Activated naive CD4-positive, alpha-beta T cell treated with anti-CD3 and anti-CD28 coated beads for 36 hours (primary cell): ENCODE results near the gene SMAD6. TPM values are rescaled to one million over a fixed set of nuclear protein-coding genes. Genes with fewer than 3 reads are reported as not detected.
A peak's percentile ranks its signal among the peaks of the same experiment; 100 is the strongest.

ENCODE experiments used
- CTCF ChIA-PET: fragments of 350-600 bp; sonication (Branson Sonifier 250); formaldehyde crosslinking; loops from one replicate; lab custom pipeline; 2021; ENCODE audit warnings: antibody characterized with exemption; lab: Charles Lee
- DNase-seq: peaks from one replicate; pipeline ENCODE4 v3.0.0-alpha.2; 2020
- H3K27ac Mint-ChIP-seq: one replicate; pipeline ENCODE4 v1.8.0; 2021; ENCODE audit warnings: mild to moderate bottlenecking, mixed read lengths
- H3K27me3 Mint-ChIP-seq: one replicate; pipeline ENCODE4 v1.8.0; 2021; ENCODE audit warnings: low read depth, mixed read lengths
- H3K36me3 Mint-ChIP-seq: one replicate; pipeline ENCODE4 v1.8.0; 2021; ENCODE audit warnings: low read depth, mixed read lengths
- H3K4me1 Mint-ChIP-seq: one replicate; pipeline ENCODE4 v1.8.0; 2021; ENCODE audit warnings: low read depth, mixed read lengths
- H3K4me3 Mint-ChIP-seq: one replicate; pipeline ENCODE4 v1.8.0; 2021; ENCODE audit warnings: mild to moderate bottlenecking, moderate library complexity, mixed read lengths
- H3K9me3 Mint-ChIP-seq: one replicate; pipeline ENCODE4 v1.8.0; 2021; ENCODE audit warnings: mixed read lengths
- intact Hi-C: fragments of 100-400 bp; cut with micrococcal nuclease; formaldehyde crosslinking; loops from one replicate; pipeline ENCODE4 v1.15.1; 2023
- total RNA-seq, 2 experiments: library from RNA; stranded (reverse); gene quantifications; one replicate each; pipeline ENCODE4 v1.2.3, GENCODE V29; 2021

The SMAD6 gene
- total RNA-seq, 2 experiments from 2014 or later = 0.05 TPM; not detected in 1

- intact Hi-C loops = no loop called here
- no peaks in the 10 kb centered on the region for H3K36me3 Mint-ChIP-seq
- DNase-seq = no peak
- CTCF ChIA-PET = interaction anchor here (2.4 kb wide), 1 partner anchor 152 kb away, joined by 14 read pairs; no protein-coding TSS in a partner anchor
- no peaks in the 10 kb centered on the region for H3K9me3 Mint-ChIP-seq
- H3K4me3 Mint-ChIP-seq = no peak overlapping the region
- H3K4me1 Mint-ChIP-seq = no peaks in the 10 kb centered on the region
- H3K27me3 Mint-ChIP-seq = peaks cover 2% of the 10 kb centered on the region
- H3K27ac Mint-ChIP-seq = no peak overlapping the region
Observed at GRCh38 chr15:66770518-66771350, 68.7 kb downstream of the SMAD6 start.

DNA sequence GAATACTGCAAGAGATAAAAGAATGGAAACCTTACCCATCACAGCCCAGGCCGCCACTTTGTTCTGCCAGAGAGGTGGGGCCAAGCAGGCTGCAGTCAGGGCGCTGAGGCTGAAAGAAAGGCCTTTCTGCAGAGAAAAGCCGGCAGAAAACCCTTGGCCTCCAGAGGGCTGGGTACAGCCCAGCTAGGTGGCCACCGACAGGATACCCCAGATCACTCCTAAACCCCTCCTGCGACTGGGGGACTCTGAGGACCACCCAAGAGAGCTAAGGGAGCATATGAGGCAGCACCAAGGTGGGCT, 69.3 kb downstream of the SMAD6 start:
- H3K9me3 Mint-ChIP-seq = no peaks in the 10 kb centered on the region
- intact Hi-C loops = no loop called here
- CTCF ChIA-PET = interaction anchor here (1.0 to 2.4 kb wide), 2 partner anchors 152 to 166 kb away, joined by 3 to 14 read pairs; no protein-coding TSS in a partner anchor

GRCh38 chr15:66772604-66773128, 70.6 kb downstream of the SMAD6 start:
- intact Hi-C loops = no loop called here
- Mint-ChIP-seq H3K36me3 (no peaks in the 10 kb centered on the region), H3K27ac (no peak overlapping the region), H3K4me1 (no peaks in the 10 kb centered on the region), H3K27me3 (no peaks in the 10 kb centered on the region), H3K9me3 (no peaks in the 10 kb centered on the region), H3K4me3 (no peak overlapping the region)
- DNase-seq = no peak
- CTCF ChIA-PET = interaction anchor here (1.2 to 3.0 kb wide), 3 partner anchors 79 to 168 kb away, joined by 6 to 14 read pairs (median 10); no protein-coding TSS in a partner anchor

More for the DNA sequence above, 69.3 kb downstream of the SMAD6 start:
- Mint-ChIP-seq H3K36me3 (no peaks in the 10 kb centered on the region), H3K4me1 (no peaks in the 10 kb centered on the region), H3K27ac (no peak overlapping the region), H3K27me3 (no peaks in the 10 kb centered on the region), H3K4me3 (no peak overlapping the region)
- no peak for DNase-seq

DNA sequence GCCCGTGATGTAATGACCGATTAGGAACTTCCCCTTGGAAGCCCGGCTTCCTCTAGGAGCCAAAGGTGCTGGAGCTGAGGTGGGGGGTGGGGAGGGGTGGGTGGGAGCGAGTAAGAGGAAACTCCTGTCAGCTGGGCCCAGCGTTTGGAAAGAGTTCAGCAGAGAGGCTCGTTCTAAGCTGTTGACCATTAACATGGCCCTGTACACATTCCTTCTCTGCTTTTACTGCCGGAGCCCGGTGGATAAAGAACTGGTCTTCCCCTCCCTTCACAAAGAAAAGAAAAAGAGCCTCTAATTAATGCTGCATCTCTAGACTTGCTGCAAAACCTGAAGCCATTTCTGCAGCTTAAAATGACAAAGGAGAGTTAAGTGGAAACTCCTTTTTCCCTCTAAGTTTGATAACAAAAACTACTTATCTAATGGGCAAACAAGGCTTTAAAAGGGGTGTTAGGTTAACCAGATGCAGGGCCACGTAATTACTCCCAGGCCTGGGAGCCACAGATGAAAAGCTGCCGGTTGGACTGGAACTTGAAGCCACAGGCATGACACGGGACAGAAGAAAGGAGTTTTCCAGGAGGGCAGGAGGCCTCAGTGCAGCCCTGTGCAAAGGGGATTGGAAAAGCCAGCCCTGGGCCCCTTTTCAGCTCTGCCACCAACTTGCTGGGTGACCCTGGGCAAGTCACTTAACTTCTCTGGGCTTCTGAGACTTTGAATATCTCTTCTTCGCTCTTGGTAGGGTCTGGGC, 71.3 kb downstream of the SMAD6 start:
- Mint-ChIP-seq H3K9me3 (no peaks in the 10 kb centered on the region), H3K27me3 (no peaks in the 10 kb centered on the region), H3K36me3 (no peaks in the 10 kb centered on the region), H3K4me3 (no peak overlapping the region), H3K4me1 (no peaks in the 10 kb centered on the region), H3K27ac (no peak overlapping the region)
- CTCF ChIA-PET = interaction anchor here (0.6 to 3.0 kb wide), 4 partner anchors 16 to 410 kb away, joined by 3 to 14 read pairs (median 6); no protein-coding TSS in a partner anchor
- no peak for DNase-seq
- intact Hi-C loops = no loop called here

GRCh38 chr15:66774001-66774814, 72.2 kb downstream of the SMAD6 start:
- intact Hi-C loops = loop anchor here (1.0 kb wide), 2 partner anchors 155 to 171 kb away; no protein-coding TSS in a partner anchor
- no peaks in the 10 kb centered on the region for H3K36me3 Mint-ChIP-seq

GRCh38 chr15:66775127-66776105, 73.4 kb downstream of the SMAD6 start:
- H3K27me3 Mint-ChIP-seq = no peaks in the 10 kb centered on the region
- CTCF ChIA-PET = interaction anchor here (0.6 to 1.4 kb wide), 6 partner anchors 76 to 1181 kb away, joined by 3 to 7 read pairs (median 4); no protein-coding TSS in a partner anchor
- no peak overlapping the region for H3K27ac Mint-ChIP-seq
- no peaks in the 10 kb centered on the region for H3K4me1 Mint-ChIP-seq
- no peaks in the 10 kb centered on the region for H3K36me3 Mint-ChIP-seq
- intact Hi-C loops = no loop called here
- no peak for DNase-seq
- H3K4me3 Mint-ChIP-seq = no peak overlapping the region
- H3K9me3 Mint-ChIP-seq = no peaks in the 10 kb centered on the region

More at GRCh38 chr15:66774001-66774814, 72.2 kb downstream of the SMAD6 start:
- Mint-ChIP-seq H3K27me3 (no peaks in the 10 kb centered on the region), H3K27ac (no peak overlapping the region), H3K4me1 (no peaks in the 10 kb centered on the region), H3K4me3 (no peak overlapping the region), H3K9me3 (no peaks in the 10 kb centered on the region)
- DNase-seq = peak; percentile 72
- CTCF ChIA-PET = interaction anchor here (0.6 to 3.0 kb wide), 4 partner anchors 15 to 411 kb away, joined by 3 to 10 read pairs (median 3); no protein-coding TSS in a partner anchor

DNA sequence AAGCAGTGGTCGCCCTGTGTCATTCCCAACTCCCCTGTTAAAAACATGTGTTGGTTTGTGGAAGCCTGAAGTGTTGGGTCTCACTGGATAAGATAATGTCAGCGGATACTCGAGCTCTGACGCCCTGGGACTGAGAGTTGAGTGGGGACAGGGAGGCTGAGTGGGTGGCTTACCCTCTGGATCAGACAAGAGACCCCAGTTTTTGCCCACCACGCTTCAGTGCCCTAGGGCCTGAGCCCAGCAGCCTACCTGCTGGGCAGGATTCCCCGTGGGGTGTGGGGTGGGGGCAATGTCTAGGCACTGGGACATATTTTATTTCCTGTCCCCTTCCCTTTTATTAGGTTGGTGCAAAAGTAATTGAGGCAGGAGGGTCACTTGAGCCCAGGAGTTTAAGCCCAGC, 75.0 kb downstream of the SMAD6 start:
- no peak for DNase-seq
- no peaks in the 10 kb centered on the region for H3K36me3 Mint-ChIP-seq
- intact Hi-C loops = no loop called here
- no peaks in the 10 kb centered on the region for H3K27me3 Mint-ChIP-seq
- H3K27ac Mint-ChIP-seq = no peak overlapping the region
- H3K4me1 Mint-ChIP-seq = no peaks in the 10 kb centered on the region
- no peak overlapping the region for H3K4me3 Mint-ChIP-seq
- CTCF ChIA-PET = interaction anchor here (0.8 kb wide), 1 partner anchor 75 kb away, joined by 3 read pairs; no protein-coding TSS in a partner anchor
- H3K9me3 Mint-ChIP-seq = no peaks in the 10 kb centered on the region

DNA sequence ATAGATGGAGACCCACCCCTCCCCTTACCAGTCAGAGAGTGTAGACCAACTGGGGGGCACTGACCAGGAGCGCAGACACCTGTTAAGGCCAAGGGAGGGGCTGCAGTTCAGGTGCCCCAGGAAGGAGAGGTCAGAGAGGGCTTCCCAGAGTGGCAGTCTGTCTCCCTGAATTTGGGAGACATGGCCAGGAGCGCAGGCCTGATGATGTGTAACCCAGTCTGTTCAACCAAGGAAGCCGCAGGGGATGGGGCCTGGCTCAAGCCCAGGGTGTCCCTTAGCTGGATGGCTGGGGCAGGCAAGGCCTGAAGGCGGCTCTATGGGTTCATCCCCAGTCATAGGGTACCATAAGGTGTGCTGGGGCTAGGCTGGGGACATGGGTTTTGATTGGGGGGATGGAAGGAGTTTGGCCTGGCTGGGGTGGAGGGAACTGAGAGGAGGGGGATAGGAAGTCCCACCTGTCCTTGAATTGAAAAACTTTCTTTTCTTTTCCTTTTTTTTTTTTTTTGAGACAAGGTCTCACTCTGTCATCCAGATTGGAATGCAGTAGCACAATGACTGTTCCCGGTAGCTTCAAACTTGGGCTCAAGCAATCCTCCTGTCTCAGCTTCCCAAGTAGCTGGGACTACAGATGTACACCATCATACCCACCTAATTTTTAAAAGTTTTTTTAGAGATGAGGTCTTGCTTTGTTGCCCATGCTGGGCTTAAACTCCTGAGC, 75.7 kb downstream of the SMAD6 start:
- H3K4me1 Mint-ChIP-seq = no peaks in the 10 kb centered on the region
- H3K27me3 Mint-ChIP-seq = no peaks in the 10 kb centered on the region
- H3K27ac Mint-ChIP-seq = no peak overlapping the region
- CTCF ChIA-PET = interaction anchor here (0.7 to 0.8 kb wide), 2 partner anchors 74 kb away, joined by 3 read pairs; no protein-coding TSS in a partner anchor
- H3K36me3 Mint-ChIP-seq = no peaks in the 10 kb centered on the region
- no peaks in the 10 kb centered on the region for H3K9me3 Mint-ChIP-seq
- intact Hi-C loops = no loop called here
- DNase-seq = no peak
- H3K4me3 Mint-ChIP-seq = no peak overlapping the region

- Mint-ChIP-seq H3K36me3 (no peaks in the 10 kb centered on the region), H3K27ac (no peak overlapping the region), H3K27me3 (no peaks in the 10 kb centered on the region), H3K4me3 (no peak overlapping the region), H3K4me1 (no peaks in the 10 kb centered on the region), H3K9me3 (no peaks in the 10 kb centered on the region)
- DNase-seq = no peak
- CTCF ChIA-PET = interaction anchor here (0.7 kb wide), 1 partner anchor 73 kb away, joined by 3 read pairs; no protein-coding TSS in a partner anchor
- intact Hi-C loops = no loop called here
Observed at GRCh38 chr15:66778314-66778665, 76.3 kb downstream of the SMAD6 start.

- H3K4me1 Mint-ChIP-seq = no peaks in the 10 kb centered on the region
- no peak overlapping the region for H3K4me3 Mint-ChIP-seq
- intact Hi-C loops = no loop called here
- CTCF ChIA-PET = no interaction called here
- H3K36me3 Mint-ChIP-seq = no peaks in the 10 kb centered on the region
- no peak overlapping the region for H3K27ac Mint-ChIP-seq
- no peaks in the 10 kb centered on the region for H3K27me3 Mint-ChIP-seq
- DNase-seq = no peak
- H3K9me3 Mint-ChIP-seq = no peaks in the 10 kb centered on the region
Observed at GRCh38 chr15:66778716-66779115, 76.7 kb downstream of the SMAD6 start.
